ENCODE data around the gene PANK1. TPM values are rescaled to one million over a fixed set of nuclear protein-coding genes. Genes with fewer than 3 reads are reported as not detected.

PANK1 gene
- total RNA-seq, 2 experiments from 2014 or later = 6.4 to 7.0 TPM

DNA sequence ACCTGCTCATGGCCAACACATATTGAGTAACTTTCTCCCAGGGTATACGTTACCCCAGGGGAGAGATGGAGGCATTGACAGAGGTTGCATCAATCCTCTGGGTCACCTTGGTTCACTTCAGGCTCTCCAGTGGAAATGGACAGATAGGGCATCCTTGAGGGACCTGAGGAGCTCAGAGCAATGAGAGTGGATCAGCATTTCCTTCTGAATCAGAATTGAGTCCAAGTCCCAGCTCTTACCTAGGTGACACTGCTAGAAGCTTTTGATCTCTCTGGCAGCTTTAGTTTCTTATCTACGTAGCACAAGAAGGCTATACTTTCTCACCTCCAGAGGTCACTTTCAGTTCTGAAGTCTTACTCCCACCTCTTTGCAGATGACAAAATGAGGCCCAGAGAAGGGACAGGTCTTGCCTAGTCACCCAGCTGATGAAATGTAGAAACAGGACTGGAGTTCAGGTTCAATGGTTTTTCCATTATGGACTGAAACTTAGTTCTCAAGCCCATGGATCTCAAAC, 35.2 kb downstream of the PANK1 start:
- Mint-ChIP-seq H3K36me3 (ENCODE audit: low read depth) (peaks cover 4% of the 10 kb centered on the region), H3K9me3 (ENCODE audit: insufficient read depth) (no peaks in the 10 kb centered on the region), H3K4me3 (no peak overlapping the region), H3K27me3 (ENCODE audit: low read depth) (no peaks in the 10 kb centered on the region), H3K27ac (no peak overlapping the region), H3K4me1 (ENCODE audit: low read depth) (peaks cover 4% of the 10 kb centered on the region)
- ATAC-seq (no peak), DNase-seq (no peak)
- CTCF ChIA-PET = interaction anchor here (1.0 kb wide), 1 partner anchor 60 kb away, joined by 3 read pairs; no protein-coding TSS in a partner anchor
- POLR2A ChIA-PET = no interaction called here

DNA sequence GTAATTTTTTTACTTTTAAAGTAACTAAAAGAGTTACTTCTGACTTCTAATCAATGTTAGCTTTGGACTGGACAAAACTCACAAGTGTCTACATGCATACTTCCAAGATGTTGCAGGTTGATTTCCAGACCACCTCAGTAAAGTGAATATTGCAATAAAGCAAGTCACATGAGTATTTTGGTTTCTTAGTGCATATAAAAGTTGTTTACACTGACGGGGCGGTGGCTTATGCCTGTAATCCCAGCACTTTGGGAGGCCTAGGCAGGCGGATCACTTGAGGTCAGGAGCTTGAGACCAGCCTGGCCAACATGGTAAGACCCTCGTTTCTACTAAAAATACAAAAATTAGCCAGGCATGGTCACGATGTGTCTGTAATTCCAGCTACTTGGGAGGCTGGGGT, 40.8 kb downstream of the PANK1 start:
- Mint-ChIP-seq H3K27me3 (ENCODE audit: low read depth) (no peaks in the 10 kb centered on the region), H3K4me3 (no peak overlapping the region), H3K4me1 (ENCODE audit: low read depth) (no peaks in the 10 kb centered on the region), H3K9me3 (ENCODE audit: insufficient read depth) (no peaks in the 10 kb centered on the region), H3K36me3 (ENCODE audit: low read depth) (peaks cover 5% of the 10 kb centered on the region), H3K27ac (no peak overlapping the region)
- CTCF ChIA-PET = no interaction called here
- DNase-seq (no peak), ATAC-seq (no peak)
- POLR2A ChIA-PET = no interaction called here

DNA sequence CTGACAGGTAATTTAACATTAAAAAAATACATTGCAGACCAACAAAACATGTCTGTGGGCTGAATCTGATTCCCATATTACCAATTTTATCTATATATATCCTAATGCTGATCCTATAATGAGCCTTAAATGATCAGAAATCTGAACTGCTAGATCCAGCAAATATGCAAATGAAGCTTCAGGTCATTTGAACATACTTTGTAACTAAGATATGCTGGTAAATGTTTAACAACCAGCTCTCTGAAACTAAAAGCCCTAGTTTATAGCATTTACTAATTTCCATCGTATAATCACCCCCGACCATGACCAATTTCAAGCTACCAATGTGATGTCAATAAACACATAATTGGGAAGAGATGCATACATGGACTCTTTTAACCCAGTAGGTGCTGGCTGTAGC, 42.1 kb downstream of the PANK1 start:
- peaks cover 5% of the 10 kb centered on the region for H3K36me3 Mint-ChIP-seq (ENCODE audit: low read depth)
- no peaks in the 10 kb centered on the region for H3K27me3 Mint-ChIP-seq (ENCODE audit: low read depth)
- no peak overlapping the region for H3K4me3 Mint-ChIP-seq
- ChIA-PET POLR2A (no interaction called here), CTCF (interaction anchor here (0.7 kb wide), 1 partner anchor 21 kb away, joined by 3 read pairs; no protein-coding TSS in a partner anchor)
- no peaks in the 10 kb centered on the region for H3K4me1 Mint-ChIP-seq (ENCODE audit: low read depth)
- H3K27ac Mint-ChIP-seq = no peak overlapping the region
- H3K9me3 Mint-ChIP-seq (ENCODE audit: insufficient read depth) = no peaks in the 10 kb centered on the region
- DNase-seq (no peak), ATAC-seq (no peak)

DNA sequence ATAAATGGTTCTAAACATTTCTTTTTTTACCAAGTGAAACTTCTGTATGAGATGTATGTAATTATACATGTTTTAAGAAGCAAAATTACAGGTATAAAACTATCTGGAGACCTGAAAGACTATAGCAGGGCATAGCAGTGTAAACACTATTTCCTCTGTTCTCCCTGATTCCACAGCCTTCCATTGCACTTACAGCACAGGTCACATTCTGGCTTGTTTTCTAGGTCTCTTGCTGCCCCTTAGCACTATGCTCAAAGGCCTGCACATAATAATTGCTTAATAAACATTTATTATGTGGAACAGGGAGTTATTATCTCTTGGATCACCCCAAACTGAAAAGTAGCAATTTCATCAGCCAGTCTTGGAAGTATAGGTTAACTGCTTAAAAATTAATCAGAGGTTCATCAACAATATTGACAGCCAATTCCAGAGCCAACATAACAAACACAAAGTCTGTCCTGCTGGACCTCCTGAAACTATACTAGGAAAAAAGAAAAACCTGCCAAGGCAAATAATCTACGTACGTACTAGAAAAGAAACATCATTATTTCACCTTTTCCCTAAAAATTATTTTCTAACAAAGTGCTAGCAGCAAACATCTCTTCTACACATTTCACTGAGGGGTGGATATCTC, 43.2 kb downstream of the PANK1 start:
- ChIA-PET CTCF (no interaction called here), POLR2A (no interaction called here)
- no peak for ATAC-seq
- Mint-ChIP-seq H3K9me3 (ENCODE audit: insufficient read depth) (no peaks in the 10 kb centered on the region), H3K27me3 (ENCODE audit: low read depth) (no peaks in the 10 kb centered on the region), H3K4me3 (no peak overlapping the region), H3K27ac (no peak overlapping the region), H3K36me3 (ENCODE audit: low read depth) (peaks cover 3% of the 10 kb centered on the region), H3K4me1 (ENCODE audit: low read depth) (no peaks in the 10 kb centered on the region)
- no peak for DNase-seq

DNA sequence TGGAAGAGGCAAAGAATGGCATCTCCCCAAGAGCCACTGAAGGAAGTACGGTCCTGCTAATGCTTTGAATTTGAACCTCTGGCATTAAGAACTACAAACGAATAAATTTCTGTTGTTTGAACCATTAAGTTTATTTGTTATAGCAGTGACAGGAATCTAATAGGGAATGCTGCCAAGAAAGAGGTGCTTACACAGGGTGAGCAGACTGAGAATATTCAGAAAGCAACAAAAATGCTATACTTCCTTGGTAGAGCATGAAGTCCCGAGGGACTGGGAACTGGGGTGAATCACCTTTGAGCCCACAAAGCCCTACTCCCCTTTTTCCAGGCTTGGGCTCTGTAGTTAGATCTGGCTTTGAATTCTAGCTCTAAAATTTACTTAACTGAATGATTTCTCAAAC, 45.0 kb downstream of the PANK1 start:
- H3K4me3 Mint-ChIP-seq = no peak overlapping the region
- ChIA-PET CTCF (no interaction called here), POLR2A (no interaction called here)
- no peaks in the 10 kb centered on the region for H3K4me1 Mint-ChIP-seq (ENCODE audit: low read depth)
- DNase-seq (no peak), ATAC-seq (no peak)
- no peak overlapping the region for H3K27ac Mint-ChIP-seq
- peaks cover 3% of the 10 kb centered on the region for H3K36me3 Mint-ChIP-seq (ENCODE audit: low read depth)
- H3K27me3 Mint-ChIP-seq (ENCODE audit: low read depth) = no peaks in the 10 kb centered on the region
- H3K9me3 Mint-ChIP-seq (ENCODE audit: insufficient read depth) = no peaks in the 10 kb centered on the region

DNA sequence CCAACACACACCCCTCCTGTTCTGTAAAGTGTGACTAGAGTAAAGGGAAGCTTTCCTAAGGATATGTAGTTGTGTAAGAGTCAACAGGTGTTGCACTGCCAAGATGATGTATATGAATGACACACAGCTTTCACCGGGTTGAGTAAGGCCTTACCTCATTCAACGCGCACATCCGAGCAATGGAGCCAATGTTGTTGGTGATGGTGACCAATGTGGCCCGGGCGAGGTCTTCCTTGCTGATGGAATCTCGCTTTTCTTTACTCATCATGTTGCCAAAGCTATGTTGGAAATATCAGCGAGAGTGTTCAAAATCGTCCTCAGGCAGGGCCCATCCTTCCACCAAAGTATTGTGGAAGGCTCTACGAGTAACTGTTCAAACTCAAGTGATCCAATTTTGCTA, 52.0 kb downstream of the PANK1 start:
- H3K27me3 Mint-ChIP-seq (ENCODE audit: low read depth) = no peaks in the 10 kb centered on the region
- peaks cover 2% of the 10 kb centered on the region for H3K4me1 Mint-ChIP-seq (ENCODE audit: low read depth)
- DNase-seq (no peak), ATAC-seq (no peak)
- H3K4me3 Mint-ChIP-seq = no peak overlapping the region
- no peak overlapping the region for H3K27ac Mint-ChIP-seq
- peaks cover 19% of the 10 kb centered on the region for H3K36me3 Mint-ChIP-seq (ENCODE audit: low read depth)
- ChIA-PET CTCF (no interaction called here), POLR2A (no interaction called here)
- no peaks in the 10 kb centered on the region for H3K9me3 Mint-ChIP-seq (ENCODE audit: insufficient read depth)

DNA sequence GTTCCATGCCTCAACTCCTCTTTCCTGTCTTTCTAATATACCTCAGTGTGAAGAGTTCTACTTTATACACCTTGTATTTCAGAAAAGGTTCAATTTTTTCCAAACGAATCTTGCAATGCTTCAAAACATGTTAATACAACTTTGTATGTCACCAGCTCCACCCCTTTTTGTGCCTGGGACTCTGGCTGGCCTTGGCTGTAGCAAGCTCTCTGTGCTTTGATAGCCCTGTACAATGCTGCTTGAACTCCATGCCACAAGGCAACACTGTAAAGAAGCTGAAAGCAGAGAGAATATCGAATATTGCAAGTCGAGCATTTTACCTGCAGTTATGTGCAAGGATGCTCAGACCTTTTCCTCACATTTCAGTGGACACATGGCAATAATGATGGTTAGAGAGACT, 52.5 kb downstream of the PANK1 start:
- CTCF ChIA-PET = no interaction called here
- POLR2A ChIA-PET = no interaction called here
- H3K4me3 Mint-ChIP-seq = no peak overlapping the region

DNA sequence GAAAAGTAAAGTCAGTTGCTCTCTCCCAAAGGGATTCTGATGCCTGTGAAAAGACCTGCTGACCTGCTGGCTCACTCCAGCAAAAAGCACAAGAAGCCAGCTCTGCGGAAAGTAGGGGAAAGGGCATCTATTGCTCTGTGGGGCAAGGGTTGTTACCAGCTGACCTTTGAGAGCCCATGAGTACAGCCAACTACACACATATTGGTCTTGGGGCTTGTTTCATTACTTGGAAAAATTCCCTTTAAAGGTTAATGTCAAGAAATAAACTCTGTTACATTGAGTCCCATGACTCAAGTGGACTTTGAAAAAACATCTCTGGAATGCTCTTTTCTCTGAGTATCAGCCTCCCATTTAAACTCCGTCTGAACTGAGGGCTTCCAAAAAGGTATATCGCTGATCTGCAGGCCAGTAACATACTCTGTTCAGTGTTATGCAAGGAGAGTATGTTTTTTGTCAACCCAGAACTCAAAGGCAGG, 53.2 kb downstream of the PANK1 start:
- ChIA-PET POLR2A (no interaction called here), CTCF (no interaction called here)
- Mint-ChIP-seq H3K9me3 (ENCODE audit: insufficient read depth) (no peaks in the 10 kb centered on the region), H3K4me1 (ENCODE audit: low read depth) (peaks cover 2% of the 10 kb centered on the region), H3K27ac (no peak overlapping the region), H3K36me3 (ENCODE audit: low read depth) (peaks cover 21% of the 10 kb centered on the region), H3K27me3 (ENCODE audit: low read depth) (no peaks in the 10 kb centered on the region), H3K4me3 (no peak overlapping the region)
- no peak for DNase-seq
- no peak for ATAC-seq

More for the DNA sequence above, 52.5 kb downstream of the PANK1 start:
- Mint-ChIP-seq H3K4me1 (ENCODE audit: low read depth) (peaks cover 2% of the 10 kb centered on the region), H3K27me3 (ENCODE audit: low read depth) (no peaks in the 10 kb centered on the region), H3K9me3 (ENCODE audit: insufficient read depth) (no peaks in the 10 kb centered on the region), H3K27ac (no peak overlapping the region), H3K36me3 (ENCODE audit: low read depth) (peaks cover 19% of the 10 kb centered on the region)
- DNase-seq (no peak), ATAC-seq (no peak)

DNA sequence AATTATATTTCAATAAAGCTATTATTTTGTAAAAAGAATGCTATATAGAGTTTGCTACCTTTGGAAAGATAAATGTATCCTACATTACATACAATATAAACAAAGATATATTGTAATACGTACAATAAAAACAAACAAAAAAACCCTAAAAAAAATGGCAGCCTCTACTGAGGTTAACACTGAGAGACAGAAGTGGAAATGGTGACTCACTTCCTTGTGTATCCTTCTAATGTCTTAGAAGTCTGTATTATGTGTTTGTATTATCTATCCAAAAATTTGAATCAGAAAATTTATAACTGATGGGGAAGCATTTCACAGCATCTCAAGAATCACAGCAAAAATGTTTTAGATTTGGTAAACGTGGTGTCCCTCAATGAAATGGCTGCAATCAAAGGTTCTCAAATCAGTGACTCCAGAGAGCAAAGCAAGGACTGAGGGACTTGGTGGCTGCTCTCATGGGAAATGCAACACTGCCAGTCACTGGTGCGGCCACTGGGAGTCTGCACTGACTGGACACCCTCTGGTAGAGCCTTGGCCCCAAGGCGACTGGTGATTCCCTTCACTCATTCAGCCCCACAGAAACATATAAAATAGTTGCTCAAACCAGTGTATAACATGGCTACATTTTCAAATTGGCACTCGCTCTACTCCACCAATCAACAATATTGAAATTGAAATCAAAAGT, 53.8 kb downstream of the PANK1 start:
- DNase-seq = no peak
- peaks cover 23% of the 10 kb centered on the region for H3K36me3 Mint-ChIP-seq (ENCODE audit: low read depth)
- ATAC-seq = no peak
- no peaks in the 10 kb centered on the region for H3K27me3 Mint-ChIP-seq (ENCODE audit: low read depth)
- no peak overlapping the region for H3K4me3 Mint-ChIP-seq
- H3K4me1 Mint-ChIP-seq (ENCODE audit: low read depth) = peaks cover 2% of the 10 kb centered on the region
- POLR2A ChIA-PET = no interaction called here
- CTCF ChIA-PET = no interaction called here
- H3K9me3 Mint-ChIP-seq (ENCODE audit: insufficient read depth) = no peaks in the 10 kb centered on the region
- H3K27ac Mint-ChIP-seq = no peak overlapping the region

DNA sequence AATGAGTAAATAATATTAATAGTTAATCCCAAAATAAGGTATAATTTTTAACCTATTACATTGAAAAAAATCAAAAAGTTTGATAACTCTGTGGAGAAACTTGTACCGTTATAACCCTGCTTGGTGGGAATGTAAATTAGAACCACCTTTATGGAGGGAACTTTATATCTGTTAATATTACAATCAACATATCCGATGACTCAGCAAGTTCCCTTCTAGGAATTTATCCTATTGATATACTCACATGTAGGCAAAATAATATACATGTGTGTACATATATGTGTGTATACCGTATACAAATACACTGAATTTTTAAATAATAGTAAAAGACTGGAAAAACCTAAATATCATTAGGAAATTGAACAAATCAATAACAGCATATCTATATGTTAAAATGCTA, 54.7 kb downstream of the PANK1 start:
- H3K27me3 Mint-ChIP-seq (ENCODE audit: low read depth) = no peaks in the 10 kb centered on the region
- H3K4me3 Mint-ChIP-seq = no peak overlapping the region
- H3K27ac Mint-ChIP-seq = no peak overlapping the region
- H3K9me3 Mint-ChIP-seq (ENCODE audit: insufficient read depth) = no peaks in the 10 kb centered on the region
- H3K4me1 Mint-ChIP-seq (ENCODE audit: low read depth) = peaks cover 2% of the 10 kb centered on the region
- ChIA-PET CTCF (no interaction called here), POLR2A (no interaction called here)
- no peak for DNase-seq
- H3K36me3 Mint-ChIP-seq (ENCODE audit: low read depth) = peaks cover 23% of the 10 kb centered on the region
- ATAC-seq = no peak

DNA sequence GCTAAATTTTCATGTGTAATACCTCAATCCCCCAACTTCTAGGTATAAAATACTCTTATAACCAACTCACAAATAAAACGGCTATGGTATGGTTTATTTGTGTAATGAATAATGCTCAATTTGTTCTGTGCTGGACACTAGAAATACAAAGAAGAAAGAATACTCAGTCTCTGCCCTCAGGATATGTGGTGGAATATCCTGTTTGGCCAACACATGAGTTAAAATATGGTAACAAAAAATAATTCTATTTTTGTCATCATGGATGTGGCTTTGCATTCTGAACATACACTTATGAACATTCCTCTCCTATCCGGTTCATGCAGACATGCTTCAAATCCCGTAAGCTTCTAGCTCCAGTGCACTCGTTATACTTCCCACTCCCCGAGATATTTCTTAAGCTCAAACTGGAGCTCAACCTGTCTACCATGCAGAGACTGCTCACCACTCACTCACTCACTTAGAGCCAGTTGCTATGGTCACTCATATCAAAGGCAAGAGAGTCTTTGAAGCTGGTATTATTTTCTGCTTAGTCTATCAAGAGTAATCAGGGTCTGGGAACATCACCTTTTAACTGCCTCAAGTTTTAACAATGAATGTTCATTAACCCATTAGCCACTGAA, 55.8 kb downstream of the PANK1 start:
- no peaks in the 10 kb centered on the region for H3K27me3 Mint-ChIP-seq (ENCODE audit: low read depth)
- H3K4me1 Mint-ChIP-seq (ENCODE audit: low read depth) = peaks cover 2% of the 10 kb centered on the region
- DNase-seq (no peak), ATAC-seq (no peak)
- ChIA-PET POLR2A (no interaction called here), CTCF (no interaction called here)
- H3K4me3 Mint-ChIP-seq = no peak overlapping the region
- no peaks in the 10 kb centered on the region for H3K9me3 Mint-ChIP-seq (ENCODE audit: insufficient read depth)
- no peak overlapping the region for H3K27ac Mint-ChIP-seq
- peaks cover 23% of the 10 kb centered on the region for H3K36me3 Mint-ChIP-seq (ENCODE audit: low read depth)

DNA sequence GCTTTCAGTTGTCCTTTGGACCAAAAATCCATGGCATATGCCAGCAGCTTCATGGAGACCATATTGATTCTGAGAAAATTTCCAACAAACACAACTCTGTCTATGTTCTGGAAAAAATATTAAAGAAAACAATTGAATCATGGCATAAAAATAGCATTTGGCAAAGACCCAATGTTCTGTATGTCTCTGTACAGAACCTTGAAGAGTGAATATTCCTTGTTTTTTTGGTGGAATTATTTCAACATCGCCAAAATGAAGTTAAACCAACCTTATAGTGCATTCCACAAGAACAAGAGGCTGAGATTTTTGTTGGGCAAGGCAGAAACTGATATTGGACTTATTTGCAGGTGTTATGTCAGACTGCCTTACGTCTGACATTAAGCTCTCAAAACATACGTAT, 56.4 kb downstream of the PANK1 start:
- Mint-ChIP-seq H3K4me1 (ENCODE audit: low read depth) (peaks cover 2% of the 10 kb centered on the region), H3K9me3 (ENCODE audit: insufficient read depth) (no peaks in the 10 kb centered on the region), H3K4me3 (no peak overlapping the region), H3K27ac (no peak overlapping the region), H3K27me3 (ENCODE audit: low read depth) (peaks cover under 1% of the 10 kb centered on the region), H3K36me3 (ENCODE audit: low read depth) (peaks cover 23% of the 10 kb centered on the region)
- DNase-seq (no peak), ATAC-seq (no peak)
- POLR2A ChIA-PET = no interaction called here
- CTCF ChIA-PET = no interaction called here
